ENCODE results near the gene FIBIN.

FIBIN gene

DNA sequence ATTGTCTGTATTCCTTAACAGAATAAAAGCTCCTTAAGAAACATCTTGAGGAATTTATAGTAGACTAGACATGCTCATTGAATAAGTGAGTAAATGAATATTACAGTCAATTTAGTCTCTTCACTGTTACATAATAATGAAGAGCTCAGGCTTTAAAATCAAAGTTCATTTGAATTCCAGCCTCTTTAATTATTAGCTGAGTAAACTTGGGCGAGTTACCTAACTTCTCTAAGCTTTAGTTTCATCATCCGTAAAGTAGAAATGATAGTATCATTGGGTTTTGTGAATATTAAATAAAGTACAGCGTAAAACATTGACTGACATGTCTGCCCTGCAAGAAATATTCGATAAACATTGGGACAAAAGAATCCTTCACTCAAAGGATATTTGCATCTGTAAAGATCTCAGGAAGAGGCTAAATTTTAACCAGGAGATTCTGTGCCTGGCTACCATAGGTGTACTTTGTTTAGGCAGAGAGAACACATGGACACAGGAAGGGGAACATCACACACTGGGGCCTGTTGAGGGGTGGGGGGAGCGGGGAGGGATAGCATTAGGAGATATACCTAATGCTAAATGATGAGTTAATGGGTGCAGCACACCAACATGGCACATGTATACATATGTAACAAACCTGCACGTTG is 31.5 kb downstream of the FIBIN start:
- no peak for DNase-seq

- no peak for DNase-seq
Observed at GRCh38 chr11:27025957-27026733, 32.2 kb downstream of the FIBIN start.

DNA sequence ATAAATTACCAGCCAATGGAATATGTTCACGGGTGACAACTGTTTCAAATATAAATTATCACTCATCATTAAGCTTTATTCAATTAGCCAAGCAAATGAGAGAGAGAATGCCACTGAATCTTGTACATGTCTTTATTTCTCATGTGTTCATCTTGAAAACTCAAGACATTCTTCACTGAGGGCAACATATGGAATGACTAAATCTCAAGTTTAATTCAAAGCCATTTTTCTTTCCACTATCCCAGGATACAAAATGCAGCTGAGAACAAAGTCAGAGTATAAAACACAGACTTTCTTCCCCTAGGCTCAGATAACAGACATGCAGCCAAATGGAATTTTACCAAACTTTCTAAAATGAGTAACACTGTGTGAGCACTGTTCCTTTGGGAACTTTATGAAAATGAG is 34.7 kb downstream of the FIBIN start:
- no peak for DNase-seq

DNA sequence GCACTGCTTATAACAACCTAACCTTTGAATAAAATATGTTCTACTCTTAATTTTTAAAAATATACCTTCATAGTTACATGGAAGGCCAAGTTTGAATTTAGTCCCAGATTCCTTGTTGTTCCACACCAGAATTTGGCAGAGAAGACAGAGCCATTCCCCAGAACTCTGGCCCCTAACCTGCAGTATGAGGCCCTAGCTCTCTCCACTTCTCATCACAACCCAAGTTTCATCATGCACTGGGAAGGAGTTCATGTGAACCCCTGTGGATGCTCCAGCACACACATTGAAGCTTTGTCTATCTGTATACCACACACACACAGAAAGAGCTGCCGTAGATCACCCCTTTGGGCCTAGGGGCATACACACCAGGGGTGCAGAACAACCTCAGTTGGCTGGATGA is 36.1 kb downstream of the FIBIN start:
- DNase-seq, result no peak

- DNase-seq, result no peak
Observed at GRCh38 chr11:27031754-27032153, 37.8 kb downstream of the FIBIN start.

- no peak for DNase-seq
Observed at GRCh38 chr11:27039873-27040272, 46.0 kb downstream of the FIBIN start.

DNA sequence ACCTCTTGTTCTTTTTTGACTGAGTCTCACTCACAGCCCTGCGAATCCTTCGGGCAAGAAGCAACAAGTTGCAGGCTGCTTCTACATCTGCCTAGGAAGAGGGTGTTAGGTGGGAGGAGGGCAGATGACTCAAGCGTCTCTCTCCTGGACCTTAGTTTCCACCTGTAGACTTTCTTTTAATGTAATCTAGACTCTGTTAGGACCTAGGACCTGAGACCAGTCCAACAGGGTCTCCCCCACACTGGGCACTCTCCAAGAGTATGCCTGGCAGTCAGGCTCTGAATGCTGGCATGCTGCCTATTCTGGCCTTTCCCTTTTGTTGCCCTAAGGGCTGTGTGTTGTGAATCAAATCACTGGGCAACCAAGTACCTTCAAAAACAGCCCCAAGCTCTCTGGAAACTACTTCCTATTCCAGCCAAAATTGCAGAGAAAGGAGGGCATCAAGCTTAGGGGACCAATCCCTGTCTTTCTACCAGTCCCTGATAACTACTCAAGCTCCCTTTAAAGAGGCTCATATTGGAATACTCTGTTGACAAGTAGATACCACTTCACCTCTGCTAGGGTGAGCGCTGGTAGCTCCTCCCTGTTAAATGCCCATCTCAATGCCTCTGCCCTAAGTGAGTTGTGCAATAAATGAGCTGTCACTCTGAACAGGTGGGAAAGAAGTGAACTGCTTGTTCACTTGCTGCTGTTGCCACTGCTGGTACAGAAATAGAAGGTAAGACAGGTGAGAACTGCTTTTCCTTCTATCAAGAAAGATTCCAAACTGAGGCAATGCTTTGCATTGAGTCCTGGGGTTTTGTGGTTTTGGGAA is 46.6 kb downstream of the FIBIN start, which contains the start of gene BBOX1:
TSS of gene BBOX1 (plus strand) at position 514 of the 814 bp plus-strand sequence. CDS start 14,616 bp downstream, outside the sequence.
- no peak for DNase-seq

DNA sequence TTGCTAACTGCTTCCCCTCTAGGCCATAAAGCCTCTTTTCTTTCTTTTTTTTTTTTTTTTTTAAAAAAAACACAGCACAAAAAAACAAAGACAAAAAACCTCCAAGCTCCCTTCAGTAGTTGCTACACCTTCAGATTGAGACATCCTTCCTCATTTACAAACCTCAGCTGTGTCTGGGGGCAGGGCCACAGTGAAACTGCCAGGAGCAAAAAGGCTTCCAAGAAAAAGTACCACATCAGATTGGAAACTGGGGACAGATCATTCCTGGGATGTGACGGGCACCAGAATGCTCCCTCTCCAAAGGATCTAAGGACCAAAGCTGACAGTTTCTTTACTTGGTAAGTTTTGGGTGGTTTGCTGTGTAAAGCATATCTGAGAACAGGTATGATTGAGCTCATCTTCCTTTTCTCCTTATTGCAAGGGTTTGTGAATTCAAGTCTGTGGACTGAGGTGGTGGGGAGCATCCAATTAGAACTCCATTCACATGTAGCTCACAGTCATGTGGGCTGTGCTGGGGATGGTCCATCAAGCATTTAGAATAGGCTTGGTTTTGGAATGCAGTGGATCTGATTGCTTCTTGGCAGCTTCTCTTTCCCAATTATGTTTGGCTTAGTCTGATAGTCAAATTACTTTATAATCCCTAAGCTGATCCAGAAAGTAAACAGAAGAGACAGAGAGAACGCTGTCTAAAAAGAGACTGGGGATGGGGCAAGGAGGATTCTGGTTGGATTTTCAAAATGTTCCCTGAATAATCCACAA is 47.4 kb downstream of the FIBIN start:
- no peak for DNase-seq
